OCI-LY1 (cell line): ENCODE data around the gene MAGI2.

Experiments
- H2AFZ ChIP-seq: fragments of 200-600 bp; sonication (generic), shearing (Covaris generic); 2 replicates; pipeline ENCODE4 v1.6.0; 2014; ENCODE audit warnings: antibody characterized with exemption, mild to moderate bottlenecking, low read length
- H3F3A ChIP-seq: fragments of 200-600 bp; sonication (generic), shearing (Covaris generic); 2 replicates; pipeline ENCODE4 v1.6.0; 2014; ENCODE audit warnings: mild to moderate bottlenecking, antibody characterized with exemption, low read length, moderate library complexity; ENCODE audit not compliant: insufficient read depth
- H3K27ac ChIP-seq: fragments of 200-600 bp; sonication (generic); 2 replicates; pipeline ENCODE4 v1.5.1; 2014; ENCODE audit warnings: low read length, mixed run types, mild to moderate bottlenecking, low read depth; ENCODE audit not compliant: poor library complexity, severe bottlenecking
- H3K27me3 ChIP-seq: fragments of 200-600 bp; sonication (generic); 2 replicates; pipeline ENCODE4 v1.6.0; 2014; ENCODE audit warnings: antibody characterized with exemption, mild to moderate bottlenecking, low read length, moderate library complexity; ENCODE audit not compliant: insufficient read depth
- H3K36me3 ChIP-seq: fragments of 200-600 bp; sonication (generic); 2 replicates; pipeline ENCODE4 v1.6.1; 2014; ENCODE audit warnings: mild to moderate bottlenecking, antibody characterized with exemption, low read length, moderate library complexity, mixed read lengths; ENCODE audit not compliant: insufficient read depth
- H3K4me1 ChIP-seq: fragments of 200-600 bp; sonication (generic); 2 replicates; pipeline ENCODE4 v1.5.1; 2014; ENCODE audit warnings: mild to moderate bottlenecking, low read length, moderate library complexity; ENCODE audit not compliant: insufficient read depth, severe bottlenecking
- H3K4me2 ChIP-seq: fragments of 200-600 bp; sonication (generic), shearing (Covaris generic); 2 replicates; pipeline ENCODE4 v1.6.1; 2014; ENCODE audit warnings: low read length
- H3K4me3 ChIP-seq: fragments of 200-600 bp; sonication (generic); 2 replicates; pipeline ENCODE4 v1.5.1; 2014; ENCODE audit warnings: low read length, low read depth, mild to moderate bottlenecking, mixed read lengths; ENCODE audit not compliant: poor library complexity, severe bottlenecking
- H3K79me2 ChIP-seq: fragments of 200-600 bp; shearing (Covaris generic); 2 replicates; pipeline ENCODE4 v1.6.1; 2016; ENCODE audit warnings: mixed run types, low read length, mixed read lengths; ENCODE audit not compliant: insufficient read depth
- H3K9ac ChIP-seq: fragments of 200-600 bp; sonication (generic), shearing (Covaris generic); 2 replicates; pipeline ENCODE4 v1.6.1; 2014; ENCODE audit warnings: mild to moderate bottlenecking, low read length, mixed read lengths
- H3K9me2 ChIP-seq: fragments of 200-600 bp; sonication (generic), shearing (Covaris generic); 2 replicates; pipeline ENCODE4 v1.6.1; 2014; ENCODE audit warnings: low read depth, mild to moderate bottlenecking, low read length, mixed read lengths
- H3K9me3 ChIP-seq: fragments of 200-600 bp; shearing (Covaris generic); 2 replicates; pipeline ENCODE4 v1.6.1; 2014; ENCODE audit warnings: low read length, mixed read lengths
- H4K20me1 ChIP-seq: fragments of 200-600 bp; sonication (generic), shearing (Covaris generic); 2 replicates; pipeline ENCODE4 v1.6.0; 2016; ENCODE audit warnings: mild to moderate bottlenecking, low read length; ENCODE audit not compliant: insufficient read depth
- CTCF ChIP-seq: fragments of 200-600 bp; sonication (generic), shearing (Covaris generic); IDR thresholded peaks from 2 replicates; pipeline ENCODE4 v1.5.1; 2017; ENCODE audit warnings: mild to moderate bottlenecking, antibody characterized with exemption, low read length, moderate library complexity, mixed read lengths
- EZH2 ChIP-seq: fragments of 200-600 bp; sonication (generic), shearing (Covaris generic); IDR thresholded peaks from 2 replicates; pipeline ENCODE4 v1.8.0; 2017; ENCODE audit warnings: borderline replicate concordance, mixed run types, mild to moderate bottlenecking, antibody characterized with exemption, low read length, moderate library complexity, mixed read lengths

Gene MAGI2

GRCh38 chr7:78327718-78328117, 1125.7 kb downstream of the MAGI2 start:
- Histone ChIP-seq H2AFZ (no peak overlapping the region), H3K4me3 (no peak overlapping the region), H3F3A (no peaks in the 10 kb centered on the region), H3K27me3 (no peaks in the 10 kb centered on the region), H3K4me1 (no peaks in the 10 kb centered on the region), H3K9me3 (no peaks in the 10 kb centered on the region), H3K36me3 (no peaks in the 10 kb centered on the region), H3K27ac (no peak overlapping the region), H4K20me1 (no peaks in the 10 kb centered on the region), H3K79me2 (no peaks in the 10 kb centered on the region), H3K9me2 (no peaks in the 10 kb centered on the region), H3K9ac (no peak overlapping the region), H3K4me2 (no peak overlapping the region)
- TF ChIP-seq EZH2 (no peak), CTCF (no peak)

- Histone ChIP-seq H3K9me3 (no peaks in the 10 kb centered on the region), H3F3A (no peaks in the 10 kb centered on the region), H3K4me3 (no peak overlapping the region), H3K9me2 (no peaks in the 10 kb centered on the region), H2AFZ (no peak overlapping the region), H4K20me1 (no peaks in the 10 kb centered on the region), H3K79me2 (no peaks in the 10 kb centered on the region), H3K4me1 (no peaks in the 10 kb centered on the region), H3K27ac (no peak overlapping the region), H3K27me3 (no peaks in the 10 kb centered on the region), H3K9ac (no peak overlapping the region), H3K36me3 (no peaks in the 10 kb centered on the region), H3K4me2 (no peak overlapping the region)
- no peak for TF ChIP-seq CTCF
- TF ChIP-seq EZH2 = no peak
These were observed 1126.6 kb downstream of the MAGI2 start for GRCh38 chr7:78326876-78327275.

GRCh38 chr7:78326189-78326588, 1127.3 kb downstream of the MAGI2 start:
- Histone ChIP-seq H3K4me2 (no peak overlapping the region), H3K9me2 (no peaks in the 10 kb centered on the region), H4K20me1 (no peaks in the 10 kb centered on the region), H3K79me2 (no peaks in the 10 kb centered on the region), H3K4me1 (no peaks in the 10 kb centered on the region), H3F3A (no peaks in the 10 kb centered on the region), H3K9ac (no peak overlapping the region), H3K4me3 (no peak overlapping the region), H3K27ac (no peak overlapping the region), H3K9me3 (no peaks in the 10 kb centered on the region), H2AFZ (no peak overlapping the region), H3K36me3 (no peaks in the 10 kb centered on the region), H3K27me3 (no peaks in the 10 kb centered on the region)
- TF ChIP-seq EZH2 (no peak), CTCF (no peak)
